Mesendoderm (in vitro differentiated cells): ENCODE results near the gene NYAP2. TPM values are rescaled to one million over a fixed set of nuclear protein-coding genes. Genes with fewer than 3 reads are reported as not detected.

ENCODE experiments used
- small RNA-seq: library from polyadenylated mRNA; stranded (forward); fragments of <200 nt; extraction: miRNeasy Mini kit (QIAGEN cat#:217004); gene quantifications from one replicate; pipeline ENCODE3, GENCODE V24; 2013; ENCODE audit not compliant: insufficient read depth

Gene NYAP2

Small RNA genes within 50 kb of the gene (small RNA-seq; reads per million reads assigned to genes)
- gene AC016717.1: not detected
